SH-SY5Y (cell line): Measurements from ENCODE around the gene LTB.

ENCODE experiments used
- GATA2 ChIP-seq: IDR thresholded peaks from 2 replicates; pipeline ENCODE4 v1.6.1; 2011; ENCODE audit warnings: mild to moderate bottlenecking, low read depth, low read length
- GATA3 ChIP-seq: IDR thresholded peaks from 2 replicates; pipeline ENCODE4 v1.6.1; 2011; ENCODE audit warnings: low read depth, mild to moderate bottlenecking, low read length, moderate library complexity

LTB gene

GRCh38 chr6:31574106-31575061 lies 7.8 kb downstream of the LTB start:
- TF ChIP-seq GATA2 (no peak), GATA3 (no peak)

GRCh38 chr6:31573239-31574105 lies 8.8 kb downstream of the LTB start:
- TF ChIP-seq GATA3, result no peak
- TF ChIP-seq GATA2, result no peak

DNA sequence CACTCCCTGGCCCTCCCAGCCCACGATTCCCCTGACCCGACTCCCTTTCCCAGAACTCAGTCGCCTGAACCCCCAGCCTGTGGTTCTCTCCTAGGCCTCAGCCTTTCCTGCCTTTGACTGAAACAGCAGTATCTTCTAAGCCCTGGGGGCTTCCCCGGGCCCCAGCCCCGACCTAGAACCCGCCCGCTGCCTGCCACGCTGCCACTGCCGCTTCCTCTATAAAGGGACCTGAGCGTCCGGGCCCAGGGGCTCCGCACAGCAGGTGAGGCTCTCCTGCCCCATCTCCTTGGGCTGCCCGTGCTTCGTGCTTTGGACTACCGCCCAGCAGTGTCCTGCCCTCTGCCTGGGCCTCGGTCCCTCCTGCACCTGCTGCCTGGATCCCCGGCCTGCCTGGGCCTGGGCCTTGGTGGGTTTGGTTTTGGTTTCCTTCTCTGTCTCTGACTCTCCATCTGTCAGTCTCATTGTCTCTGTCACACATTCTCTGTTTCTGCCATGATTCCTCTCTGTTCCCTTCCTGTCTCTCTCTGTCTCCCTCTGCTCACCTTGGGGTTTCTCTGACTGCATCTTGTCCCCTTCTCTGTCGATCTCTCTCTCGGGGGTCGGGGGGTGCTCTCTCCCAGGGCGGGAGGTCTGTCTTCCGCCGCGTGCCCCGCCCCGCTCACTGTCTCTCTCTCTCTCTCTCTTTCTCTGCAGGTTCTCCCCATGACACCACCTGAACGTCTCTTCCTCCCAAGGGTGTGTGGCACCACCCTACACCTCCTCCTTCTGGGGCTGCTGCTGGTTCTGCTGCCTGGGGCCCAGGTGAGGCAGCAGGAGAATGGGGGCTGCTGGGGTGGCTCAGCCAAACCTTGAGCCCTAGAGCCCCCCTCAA lies 9.9 kb downstream of the LTB start, which contains the start of gene LTA:
TSS of gene LTA (plus strand) at position 249 of the 871 bp plus-strand sequence. CDS start at position 703, 454 bp downstream.
- no peak for TF ChIP-seq GATA2
- no peak for TF ChIP-seq GATA3

DNA sequence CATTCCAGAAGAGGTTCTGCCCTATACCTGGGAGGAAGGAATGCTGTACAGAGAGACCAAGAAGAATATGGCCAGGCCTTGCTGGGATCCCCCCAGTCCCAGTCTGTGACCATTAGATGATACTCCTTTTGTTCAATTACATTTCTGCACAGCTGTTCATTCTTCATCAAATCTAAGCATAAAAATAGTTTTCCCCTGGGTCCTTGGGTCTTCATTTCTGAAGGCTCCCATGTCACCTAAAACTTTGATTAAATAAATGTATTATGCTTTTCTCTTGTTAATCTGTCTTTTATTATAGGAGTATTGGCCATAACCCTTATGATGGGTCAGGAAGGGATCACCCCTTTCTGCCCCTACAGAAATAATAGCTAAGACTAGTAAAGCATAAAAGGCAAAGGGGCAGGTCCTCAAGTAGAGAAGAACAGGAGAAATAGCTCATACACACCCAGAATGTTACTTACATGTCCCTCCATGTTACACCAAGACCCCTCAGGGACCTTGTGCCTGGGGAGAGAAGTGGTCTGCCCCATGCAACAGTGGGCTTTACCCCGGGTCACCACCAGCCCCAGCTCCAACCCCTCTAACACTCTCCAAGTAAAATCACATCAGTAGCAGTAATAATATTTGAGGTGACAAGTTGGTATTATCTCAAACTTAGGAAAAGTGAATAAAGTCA lies 12.2 kb downstream of the LTB start:
- no peak for TF ChIP-seq GATA3
- no peak for TF ChIP-seq GATA2

GRCh38 chr6:31568537-31568961 lies 13.7 kb downstream of the LTB start:
- TF ChIP-seq GATA2 (no peak), GATA3 (no peak)

- no peak for TF ChIP-seq GATA3
- no peak for TF ChIP-seq GATA2
Observed at GRCh38 chr6:31567531-31568370, 14.5 kb downstream of the LTB start.

- no peak for TF ChIP-seq GATA3
Observed at GRCh38 chr6:31560697-31561058, 21.5 kb downstream of the LTB start.

DNA sequence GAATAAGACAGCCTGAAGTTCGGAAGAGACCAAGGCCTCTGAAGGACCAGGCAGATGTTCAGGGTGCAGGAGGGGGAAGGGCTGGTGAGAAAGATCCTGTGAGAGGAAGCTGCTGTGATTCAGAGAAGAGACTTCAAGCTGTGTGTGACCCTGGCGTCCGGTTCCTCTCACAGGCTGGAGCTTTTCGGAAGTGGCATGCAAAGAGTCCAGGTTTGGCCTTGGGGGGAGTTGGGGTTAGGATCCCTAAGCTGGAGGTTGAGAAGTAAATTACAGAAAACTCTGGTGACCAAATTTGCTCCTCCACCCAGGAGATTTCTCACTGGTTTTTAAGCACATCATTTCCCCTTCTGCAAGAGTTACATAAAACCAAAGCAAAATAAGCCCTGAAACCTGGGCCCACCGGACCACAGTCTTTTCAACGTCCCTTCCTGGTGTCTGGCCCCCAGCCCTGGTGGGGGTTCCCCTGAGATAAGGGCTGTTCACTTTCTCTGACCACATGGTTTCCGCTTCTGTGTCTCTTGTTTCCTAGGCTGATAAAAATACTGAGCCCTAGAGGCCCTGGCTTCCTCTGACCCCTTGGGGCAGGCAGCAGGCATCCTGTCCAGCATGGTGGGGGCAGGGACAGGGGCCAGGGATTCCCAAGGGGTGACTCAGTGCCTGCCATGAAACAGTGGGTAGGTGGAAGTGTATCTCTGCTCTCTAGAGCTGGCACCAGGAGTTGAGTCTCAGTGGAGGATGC lies 22.1 kb downstream of the LTB start:
- TF ChIP-seq GATA3 (no peak), GATA2 (no peak)

GRCh38 chr6:31559606-31559957 lies 22.6 kb downstream of the LTB start:
- TF ChIP-seq GATA2 (no peak), GATA3 (no peak)

DNA sequence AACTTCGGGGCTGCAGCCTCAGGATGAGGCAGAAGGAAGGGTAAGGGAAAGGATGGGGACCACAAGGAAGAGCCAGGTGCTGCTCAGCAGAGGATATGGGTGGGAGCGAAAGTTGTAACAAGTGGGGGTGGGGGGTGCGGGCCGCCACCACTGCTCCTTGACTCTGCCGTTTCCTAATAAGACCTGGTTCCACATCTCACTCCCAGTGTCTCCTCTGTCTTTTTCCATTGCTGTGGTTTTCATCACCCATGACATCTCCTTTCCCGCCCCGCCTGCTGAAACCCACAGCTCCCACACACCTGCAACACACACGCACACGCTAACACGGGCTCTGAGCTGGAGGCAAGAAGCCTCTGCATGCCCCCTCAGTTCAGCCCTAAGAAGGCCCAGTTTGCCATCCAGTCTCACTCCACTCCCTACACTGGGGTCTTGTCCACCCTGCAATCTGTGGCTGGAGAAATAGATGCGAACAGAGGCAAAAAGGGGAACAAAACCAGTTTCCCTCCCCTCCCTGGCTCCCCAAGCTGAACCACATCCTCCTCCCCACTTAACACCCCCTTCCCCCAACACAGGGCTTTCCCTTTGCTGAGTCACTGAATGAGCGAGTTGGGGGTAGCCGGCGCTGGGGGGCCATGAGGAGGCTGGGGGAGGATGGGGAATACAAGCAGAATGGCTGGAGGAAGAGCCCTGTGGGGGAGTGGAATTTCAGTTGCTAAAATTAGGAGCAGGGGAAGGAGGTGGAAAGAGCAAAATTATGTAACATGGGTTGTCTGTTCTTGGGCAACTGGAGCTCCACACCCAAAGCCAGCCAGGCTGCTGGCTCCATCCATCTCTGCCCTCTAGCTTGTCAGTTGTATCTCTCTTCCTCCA lies 23.4 kb downstream of the LTB start:
- TF ChIP-seq GATA3 (no peak), GATA2 (no peak)

DNA sequence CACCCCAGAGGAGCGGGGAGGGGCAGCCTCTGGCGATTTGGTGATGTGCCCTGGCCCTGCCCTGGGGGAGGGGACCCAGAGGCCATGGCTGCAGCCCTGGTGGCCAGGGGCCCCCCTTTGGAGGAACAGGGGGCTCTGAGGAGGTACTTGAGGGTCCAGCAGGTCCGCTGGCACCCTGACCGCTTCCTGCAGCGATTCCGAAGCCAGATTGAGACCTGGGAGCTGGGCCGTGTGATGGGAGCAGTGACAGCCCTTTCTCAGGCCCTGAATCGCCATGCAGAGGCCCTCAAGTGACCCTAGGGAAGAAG lies 24.0 kb downstream of the LTB start:
- TF ChIP-seq GATA3, result no peak
- TF ChIP-seq GATA2, result no peak
